ENCODE measurements around the gene RBM8A. TPM values are rescaled to one million over a fixed set of nuclear protein-coding genes. Genes with fewer than 3 reads are reported as not detected.

The RBM8A gene
- total and polyA plus RNA-seq, 9 of the 15 experiments (the other 6 are each of a cell fraction or from before 2014, with no cell fraction given) = 215 to 1,035 (median 291) TPM

- TF ChIP-seq SMARCA5 (IDR thresholded peaks at IDR 0.05) (peak; percentile 14; the same call in 1 of the 2 replicates), EGR1 (conservative IDR thresholded peaks at IDR 0.05) (peak; percentile 3; the same call in 1 of the 2 replicates), DEAF1 (CRISPR knock-in tag; IDR thresholded peaks at IDR 0.05) (no peak), STAT6 (CRISPR knock-in tag; IDR thresholded peaks at IDR 0.05) (no peak), THRAP3 (IDR thresholded peaks at IDR 0.05; ENCODE audit: borderline replicate concordance) (no peak), THAP12 (CRISPR knock-in tag; IDR thresholded peaks at IDR 0.05) (no peak), LCOR (CRISPR knock-in tag; IDR thresholded peaks at IDR 0.05) (peak; percentile 65; the same call in 1 of the 2 replicates), ZBTB1 (CRISPR knock-in tag; IDR thresholded peaks at IDR 0.05; ENCODE audit: borderline replicate concordance, low read depth) (no peak), XRCC5 (IDR thresholded peaks at IDR 0.05; ENCODE audit: low read depth, low read length) (no peak), ZNF41 (CRISPR knock-in tag; conservative IDR thresholded peaks at IDR 0.05) (no peak), MXD1 (CRISPR knock-in tag; IDR thresholded peaks at IDR 0.05; ENCODE audit: borderline replicate concordance, poor library complexity, severe bottlenecking) (no peak), ZNF644 (tag; IDR thresholded peaks at IDR 0.05; ENCODE audit: low read depth) (no peak), ZBTB9 (CRISPR knock-in tag; IDR thresholded peaks at IDR 0.05) (no peak)
- TF ChIP-seq, protein P1, sequence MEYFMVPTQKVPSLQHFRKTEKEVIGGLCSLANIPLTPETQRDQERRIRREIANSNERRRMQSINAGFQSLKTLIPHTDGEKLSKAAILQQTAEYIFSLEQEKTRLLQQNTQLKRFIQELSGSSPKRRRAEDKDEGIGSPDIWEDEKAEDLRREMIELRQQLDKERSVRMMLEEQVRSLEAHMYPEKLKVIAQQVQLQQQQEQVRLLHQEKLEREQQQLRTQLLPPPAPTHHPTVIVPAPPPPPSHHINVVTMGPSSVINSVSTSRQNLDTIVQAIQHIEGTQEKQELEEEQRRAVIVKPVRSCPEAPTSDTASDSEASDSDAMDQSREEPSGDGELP (CRISPR knock-in tag; IDR thresholded peaks at IDR 0.05; ENCODE audit: borderline replicate concordance) = 0 out of 2 replicates have a peak, but pooled peaks have one; percentile 21
Observed at GRCh38 chr1:145962157-145963102, 35.1 kb upstream of the RBM8A start (continued).

Measured in K562 (cell line).